Measurements from ENCODE around the gene BACE1-AS.
A peak's percentile ranks its signal among the peaks of the same experiment; 100 is the strongest.
"Not testable (repeated sequence)": the region's sequence is repeated elsewhere in the genome, so short reads cannot be mapped to it uniquely, and the experiment has no call there.

BACE1-AS gene
- total RNA-seq, result 14.3 reads per million, percentile 39 among the genes with 10 or more reads in this experiment

DNA sequence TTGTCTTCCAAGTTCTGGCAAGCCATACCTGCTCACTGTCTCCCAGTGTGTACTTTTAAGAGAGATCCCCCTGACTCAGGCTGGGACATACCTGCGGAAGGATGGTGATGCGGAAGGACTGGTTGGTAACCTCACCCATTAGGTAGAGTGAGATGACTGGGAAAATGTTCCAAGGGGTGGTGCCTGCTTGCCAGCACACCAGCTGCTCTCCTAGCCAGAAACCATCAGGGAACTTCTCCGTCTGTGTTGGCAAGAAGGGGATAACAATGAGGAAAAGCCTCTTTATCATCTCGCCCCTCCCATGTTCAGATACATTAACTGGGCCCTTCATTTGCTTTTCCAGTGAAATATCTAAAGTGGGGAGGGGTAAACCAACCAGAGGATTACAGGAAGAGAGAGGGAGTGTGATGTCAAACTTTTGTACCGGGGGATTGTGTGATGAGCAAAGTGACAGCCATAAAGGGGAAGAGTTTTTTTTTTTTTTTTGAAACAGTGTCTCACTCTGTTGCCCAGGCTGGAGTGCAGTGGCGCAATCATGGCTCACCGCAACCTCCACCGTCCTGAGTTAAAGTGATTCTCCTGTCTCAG is at the start of gene BACE1-AS:
Gene BACE1-AS (plus strand): TSS at position 538 of the 588 bp plus-strand sequence.
- no peak for DNase-seq

DNA sequence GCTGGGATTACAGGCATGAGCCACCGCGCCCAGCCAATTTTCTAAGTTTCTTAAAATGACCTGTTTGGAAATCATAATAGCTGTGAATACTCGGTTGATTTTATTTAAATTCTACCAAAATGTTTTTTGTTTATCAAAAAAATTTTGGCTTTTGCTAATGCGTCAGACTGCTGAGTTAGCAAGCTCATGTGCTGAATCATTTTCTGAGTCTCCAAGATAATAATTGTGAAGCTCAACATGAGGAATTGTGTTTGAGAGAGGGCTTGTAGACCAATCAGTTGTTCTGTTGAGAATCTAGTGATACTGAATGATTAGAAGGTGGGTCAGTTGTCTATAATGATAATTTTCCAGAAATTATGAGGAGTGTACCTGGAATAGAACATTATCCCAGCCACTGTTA is 42.8 kb upstream of the BACE1-AS start:
- no peak for DNase-seq

DNA sequence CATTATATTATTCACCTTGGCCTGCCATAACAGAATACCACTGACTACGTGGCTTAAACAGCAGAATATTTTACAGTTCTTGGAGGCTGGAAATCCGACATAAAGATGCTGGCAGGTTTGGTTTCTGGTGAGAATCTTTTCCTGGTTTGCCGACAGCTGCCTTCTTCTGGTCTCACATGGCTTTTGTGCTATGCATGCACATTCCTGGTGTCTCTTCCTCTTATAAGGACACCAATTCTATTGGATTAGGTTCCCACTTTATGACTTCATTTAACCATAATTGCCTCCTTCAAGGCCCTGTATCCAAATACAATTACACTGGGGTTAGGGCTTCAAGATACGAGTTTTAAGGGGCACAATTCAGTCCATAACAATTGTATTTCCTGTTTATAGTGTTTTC is 41.6 kb upstream of the BACE1-AS start:
- no peak for DNase-seq

DNA sequence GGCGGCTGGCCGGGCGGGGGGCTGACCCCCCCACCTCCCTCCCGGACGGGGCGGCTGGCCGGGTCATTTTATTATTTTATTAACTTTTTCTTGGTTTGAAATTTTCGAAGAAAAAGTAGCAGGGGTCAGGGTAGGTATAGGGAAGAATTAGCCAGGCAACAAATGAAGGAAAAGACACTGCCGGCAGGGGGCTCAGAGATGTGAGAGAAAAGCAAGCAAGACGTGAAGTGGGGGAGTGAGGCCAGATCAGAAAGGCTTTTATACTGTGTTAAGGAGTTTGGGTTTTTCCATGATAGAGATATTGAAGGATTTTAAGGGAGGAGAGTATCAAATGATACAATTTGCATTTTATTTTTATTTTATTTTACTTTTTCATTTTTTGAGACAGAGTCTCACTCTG is 39.6 kb upstream of the BACE1-AS start:
- no peak for DNase-seq

DNA sequence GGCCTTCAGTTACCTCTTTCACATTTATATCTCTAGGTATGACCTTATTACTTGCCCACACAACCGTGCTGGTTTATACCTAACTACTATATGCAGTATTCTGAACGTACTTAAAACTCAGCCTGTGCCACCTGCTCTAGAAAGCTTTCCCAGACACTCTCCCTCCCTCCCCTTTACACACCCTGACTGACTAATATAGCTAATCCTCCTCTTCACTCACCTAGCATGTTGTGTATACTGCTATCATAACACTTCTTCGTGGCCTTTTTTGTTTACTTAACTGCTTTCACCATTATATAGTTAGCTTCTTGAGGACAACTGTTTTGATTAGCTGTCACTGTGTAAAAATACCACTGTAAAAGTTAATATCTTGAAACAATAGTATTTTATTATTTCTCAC is 35.2 kb upstream of the BACE1-AS start:
- no peak for DNase-seq

DNA sequence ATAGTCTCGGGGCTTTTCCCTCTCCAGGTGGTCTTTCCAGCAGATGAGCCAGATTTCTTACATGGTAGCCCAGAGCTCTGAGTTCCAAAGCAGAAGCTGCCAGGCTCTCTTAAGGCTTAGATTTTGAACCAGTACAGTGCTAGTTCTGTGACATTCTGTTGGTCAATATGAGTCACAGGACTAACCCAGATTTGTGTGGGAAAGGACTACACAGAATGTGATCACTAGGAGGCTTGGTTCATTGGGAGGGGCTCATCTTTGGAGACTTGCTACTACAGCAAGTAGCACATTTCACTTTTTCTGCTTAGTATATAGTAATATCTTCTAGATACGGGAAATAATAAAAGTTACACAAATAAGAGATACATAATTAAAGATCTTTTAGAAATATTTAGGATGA is 34.6 kb upstream of the BACE1-AS start:
- no peak for DNase-seq

DNA sequence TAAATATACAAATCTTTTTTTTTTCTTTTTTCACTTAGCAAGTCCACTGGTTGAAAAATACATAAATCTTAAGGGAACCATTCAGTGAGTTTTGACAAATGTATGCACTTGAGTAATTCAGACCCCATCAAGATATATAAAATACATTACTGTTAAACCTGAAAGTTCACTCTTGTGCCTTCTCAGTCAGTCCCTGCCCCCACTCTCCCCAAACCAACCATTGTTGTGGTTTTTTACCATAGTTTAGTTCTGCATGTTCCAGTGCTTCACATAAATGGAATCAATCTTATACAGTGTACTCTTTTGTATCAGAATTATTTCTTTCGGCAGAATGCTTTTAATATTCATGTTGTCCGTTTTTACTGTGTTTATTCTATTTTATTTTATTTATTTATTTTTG is 32.6 kb upstream of the BACE1-AS start:
- DNase-seq, result no peak

DNA sequence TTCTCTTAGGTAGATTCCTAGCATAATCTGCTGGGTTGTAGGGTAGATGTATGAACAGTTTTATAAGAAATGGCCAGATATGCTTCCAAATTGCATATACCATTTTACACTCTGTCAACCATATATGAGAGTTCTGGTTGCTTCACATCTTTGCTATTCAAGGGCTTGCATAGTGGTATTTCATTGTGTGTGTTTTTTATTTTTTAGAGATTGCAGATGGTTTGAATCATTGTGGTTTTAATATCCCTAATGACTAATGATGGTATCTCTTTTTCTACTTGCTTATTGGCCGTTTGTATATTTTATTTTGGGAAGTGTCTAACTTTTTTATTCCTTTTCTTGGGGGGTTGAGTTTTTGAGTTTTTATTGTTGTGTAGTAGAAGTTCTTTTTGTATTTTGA is 31.7 kb upstream of the BACE1-AS start:
- no peak for DNase-seq

DNA sequence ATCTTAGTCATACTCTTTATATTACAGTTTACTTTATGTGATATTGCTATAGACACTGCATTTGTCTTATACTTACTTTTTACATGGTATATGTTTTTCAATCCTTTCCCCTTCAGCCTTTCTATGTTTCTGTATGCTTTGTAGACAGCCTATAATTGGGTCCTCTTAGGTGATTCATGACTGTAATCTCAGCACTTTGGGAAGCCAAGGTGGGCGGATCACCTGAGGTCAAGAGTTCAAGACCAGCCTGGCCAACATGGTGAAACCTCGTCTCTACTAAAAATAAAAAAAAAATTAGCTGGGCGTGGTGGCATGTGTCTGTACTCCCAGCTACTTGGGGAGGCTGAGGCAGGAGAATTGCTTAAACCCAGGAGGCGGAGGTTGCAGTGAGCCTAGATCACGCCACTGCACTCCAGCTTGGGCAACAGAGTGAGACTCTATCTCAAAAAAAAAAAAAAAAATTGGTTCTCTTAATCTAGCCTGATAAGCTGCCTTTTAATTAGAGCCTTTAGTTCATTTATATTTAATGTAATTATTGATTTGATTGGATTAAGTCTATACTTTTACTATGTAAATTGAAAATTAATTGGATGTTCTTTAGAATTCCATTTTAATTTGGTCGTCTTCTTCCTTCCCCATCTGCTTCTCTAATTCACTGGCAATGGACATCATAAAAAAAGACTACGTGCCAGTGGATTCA is 26.4 kb upstream of the BACE1-AS start:
- DNase-seq, result not testable (repeated sequence)

DNA sequence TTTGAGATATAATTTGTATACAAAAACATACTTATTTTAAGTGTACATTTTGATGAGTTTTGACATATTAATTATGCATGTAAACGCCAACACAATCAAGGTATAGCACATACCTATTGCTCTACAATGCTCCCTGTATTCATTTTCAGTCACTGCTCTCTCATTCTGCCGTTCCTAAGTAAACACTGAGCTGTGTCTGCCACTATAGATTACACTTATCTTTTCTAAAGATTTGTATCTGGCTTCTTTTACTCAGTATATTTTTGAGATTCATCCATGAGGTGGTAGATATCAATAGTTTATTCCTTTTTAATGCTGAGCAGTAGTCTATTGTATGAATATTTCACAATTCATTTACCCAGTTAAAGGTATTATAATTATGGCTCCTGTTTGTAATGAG is 25.4 kb upstream of the BACE1-AS start:
- DNase-seq, result no peak

DNA sequence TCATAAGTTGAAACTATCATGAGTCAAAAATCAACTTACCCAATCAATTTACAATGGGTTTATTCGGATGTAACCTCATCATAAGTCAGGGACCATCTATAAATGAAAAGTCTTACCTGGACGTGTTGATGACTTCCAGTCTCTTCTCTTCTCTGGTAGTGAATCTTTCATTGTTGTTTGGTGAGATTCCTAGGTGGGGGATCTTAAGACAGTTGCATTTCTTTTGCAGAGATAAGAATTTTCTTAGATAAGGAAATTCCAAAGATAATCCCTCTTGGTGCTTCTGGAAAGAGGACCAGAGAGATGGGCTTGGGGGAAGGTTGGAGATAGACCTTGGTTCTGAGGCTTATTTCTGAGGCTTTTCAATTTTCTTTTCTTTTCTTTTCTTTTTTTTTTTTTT is 21.3 kb upstream of the BACE1-AS start:
- no peak for DNase-seq

DNA sequence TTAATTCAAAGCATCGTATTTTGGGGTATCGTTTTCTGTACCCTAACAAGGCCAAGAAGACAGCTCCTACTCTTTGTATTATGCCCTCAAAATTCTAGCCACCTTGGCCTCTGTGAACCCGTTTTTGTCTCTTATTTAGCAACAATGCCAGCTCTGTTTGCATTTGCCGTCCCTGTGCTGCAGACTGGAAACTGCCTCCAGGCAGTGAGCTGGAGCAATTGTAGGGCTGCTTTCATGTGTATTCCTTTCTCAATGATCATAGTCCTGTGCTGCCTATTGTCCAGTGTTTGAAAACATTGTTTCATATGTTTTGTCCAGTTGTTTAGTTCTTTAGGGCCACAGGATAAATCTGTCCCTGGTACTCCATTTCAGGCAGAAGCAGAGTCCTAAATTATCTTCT is 19.9 kb upstream of the BACE1-AS start:
- no peak for DNase-seq

DNA sequence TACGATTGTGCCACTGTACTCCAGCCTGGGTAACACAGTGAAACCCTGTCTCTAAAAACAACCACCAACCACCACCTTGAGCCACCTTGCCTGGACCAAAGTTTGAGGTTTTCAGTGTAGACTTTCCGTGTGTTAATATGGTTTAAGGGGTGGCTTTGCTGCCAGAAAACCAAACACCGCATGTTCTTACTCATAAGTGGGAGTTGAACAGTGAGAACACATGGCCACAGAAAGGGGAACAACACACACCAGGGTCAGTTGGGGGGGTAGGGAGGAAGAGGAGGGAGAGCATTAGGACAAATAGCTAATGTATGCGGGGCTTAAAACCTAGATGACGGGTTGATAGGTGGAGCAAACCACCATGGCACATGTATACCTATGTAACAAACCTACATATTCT is 19.0 kb upstream of the BACE1-AS start:
- not testable (repeated sequence) for DNase-seq

DNA sequence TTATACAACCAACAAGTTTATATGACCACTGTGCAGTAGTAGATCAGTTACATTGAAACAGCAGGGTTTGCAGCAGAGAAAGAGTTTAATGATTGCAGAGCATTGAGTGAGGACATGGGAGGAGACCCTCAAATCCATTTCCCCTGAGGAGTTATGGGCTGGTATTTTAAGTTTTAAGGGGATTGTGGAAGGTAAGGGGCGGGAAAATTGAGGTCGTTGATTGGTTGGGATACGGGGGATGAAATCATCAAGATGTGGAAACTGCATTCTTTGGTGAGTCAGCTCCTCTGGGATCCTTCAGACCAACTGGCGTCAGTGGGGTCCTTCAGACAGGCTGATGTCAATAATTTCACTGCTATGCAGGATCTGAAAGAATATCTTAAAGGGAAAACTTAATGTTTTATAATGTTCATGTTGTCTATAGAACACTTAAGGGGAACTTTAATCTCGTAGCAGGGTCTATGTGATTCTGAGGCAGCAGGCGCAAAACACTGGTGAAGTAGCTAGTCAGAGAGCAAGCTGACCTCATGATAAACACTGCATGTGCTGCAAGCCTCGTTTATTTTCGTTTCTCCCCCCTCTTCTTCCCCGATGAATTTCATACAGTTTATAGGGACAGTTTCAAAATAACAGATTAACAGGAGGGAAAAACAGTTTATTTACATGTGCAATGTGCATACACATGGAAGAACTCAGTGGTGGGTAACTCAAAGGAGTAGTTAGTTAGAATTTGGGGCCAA is 17.4 kb upstream of the BACE1-AS start:
- DNase-seq, result no peak

DNA sequence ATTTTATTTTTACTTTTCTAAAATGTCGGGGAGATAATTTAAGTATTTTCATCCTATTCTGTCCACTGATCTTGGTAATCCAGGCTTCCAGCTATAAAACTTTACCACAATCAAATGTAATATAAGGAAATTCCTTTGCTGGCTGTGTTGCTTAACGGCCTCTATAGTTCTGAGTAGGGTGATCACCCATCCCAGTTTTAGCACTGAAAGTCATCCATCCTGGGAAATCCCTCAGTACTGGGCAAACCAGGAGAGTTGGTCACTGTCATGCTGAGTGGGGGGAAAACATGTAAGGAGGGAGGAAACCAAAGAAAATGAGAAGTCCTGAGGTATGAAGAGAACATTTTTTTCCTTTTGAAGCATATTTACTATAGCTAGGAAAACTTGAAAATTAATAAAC is 12.8 kb upstream of the BACE1-AS start:
- no peak for DNase-seq

DNA sequence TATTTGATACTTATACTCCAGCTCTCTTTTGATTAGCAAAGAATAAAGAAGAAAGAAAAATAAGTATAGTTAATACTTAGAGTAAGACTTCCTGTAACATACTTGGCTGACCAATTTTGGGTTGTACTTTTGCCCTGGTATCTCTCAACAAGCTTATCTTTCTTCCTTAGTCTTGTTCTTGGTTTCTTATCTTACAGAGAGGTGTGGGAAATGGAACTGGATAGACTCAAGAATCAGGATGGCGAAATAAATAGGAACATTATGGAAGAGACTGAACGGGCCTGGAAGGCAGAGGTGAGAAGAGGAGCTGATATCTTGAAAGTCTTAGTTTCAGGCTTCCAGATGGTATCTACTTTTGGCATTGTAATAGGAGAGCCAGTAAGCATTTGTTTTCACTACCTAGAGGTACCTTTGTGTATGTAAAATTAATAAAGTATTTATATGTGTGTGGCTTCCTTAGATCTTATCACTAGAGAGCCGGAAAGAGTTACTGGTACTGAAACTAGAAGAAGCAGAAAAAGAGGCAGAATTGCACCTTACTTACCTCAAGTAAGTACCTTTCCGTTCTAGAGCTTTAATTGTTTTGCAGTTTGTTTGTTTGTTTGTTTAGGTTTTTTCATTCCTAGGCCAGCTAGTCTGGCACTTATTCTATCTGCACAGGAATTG is 11.3 kb upstream of the BACE1-AS start:
- DNase-seq, result no peak

DNA sequence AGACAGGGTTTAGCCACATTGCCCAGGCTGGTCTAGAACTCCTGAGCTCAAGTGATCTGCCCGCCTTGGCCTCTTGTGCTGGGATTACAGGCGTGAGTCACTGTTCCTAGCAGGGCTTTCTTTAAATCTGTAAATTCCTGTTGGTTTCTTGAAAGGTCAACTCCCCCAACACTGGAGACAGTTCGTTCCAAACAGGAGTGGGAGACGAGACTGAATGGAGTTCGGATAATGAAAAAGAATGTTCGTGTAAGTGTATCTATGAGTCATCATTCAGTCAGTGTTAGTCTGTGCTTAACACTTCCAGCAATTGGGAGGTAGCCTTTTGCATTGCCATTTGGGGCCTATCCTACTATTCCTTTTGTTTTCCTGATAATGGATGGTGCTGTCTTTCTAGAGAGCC is 10.0 kb upstream of the BACE1-AS start:
- DNase-seq, result no peak

DNA sequence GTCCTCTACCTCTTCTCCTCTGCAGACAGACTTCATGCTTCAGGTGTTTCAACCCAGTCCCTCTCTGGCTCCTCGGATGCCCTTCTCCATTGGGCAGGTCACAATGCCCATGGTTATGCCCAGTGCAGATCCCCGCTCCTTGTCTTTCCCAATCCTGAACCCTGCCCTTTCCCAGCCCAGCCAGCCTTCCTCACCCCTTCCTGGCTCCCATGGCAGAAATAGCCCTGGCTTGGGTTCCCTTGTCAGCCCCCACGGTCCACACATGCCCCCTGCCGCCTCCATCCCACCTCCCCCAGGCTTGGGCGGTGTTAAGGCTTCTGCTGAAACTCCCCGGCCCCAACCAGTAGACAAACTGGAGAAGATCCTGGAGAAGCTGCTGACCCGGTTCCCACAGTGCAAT is 9.3 kb upstream of the BACE1-AS start:
- DNase-seq, result no peak

DNA sequence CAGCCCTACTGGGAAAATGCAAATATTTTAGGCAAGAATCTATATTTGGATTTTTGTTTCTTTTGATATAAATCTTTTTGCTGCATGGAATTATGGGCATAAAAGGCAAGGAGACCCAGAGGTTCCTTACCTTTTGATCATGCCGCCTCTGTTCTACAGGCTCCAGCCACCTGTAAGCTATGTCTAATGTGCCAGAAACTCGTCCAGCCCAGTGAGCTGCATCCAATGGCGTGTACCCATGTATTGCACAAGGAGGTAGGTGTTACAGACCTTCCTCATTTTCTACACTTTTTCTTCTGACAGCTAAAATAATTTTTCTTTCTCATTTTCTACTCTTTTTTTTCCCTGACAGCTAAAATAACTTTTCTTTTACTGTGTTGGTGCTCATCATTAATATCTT is 8.2 kb upstream of the BACE1-AS start:
- DNase-seq, result no peak

DNA sequence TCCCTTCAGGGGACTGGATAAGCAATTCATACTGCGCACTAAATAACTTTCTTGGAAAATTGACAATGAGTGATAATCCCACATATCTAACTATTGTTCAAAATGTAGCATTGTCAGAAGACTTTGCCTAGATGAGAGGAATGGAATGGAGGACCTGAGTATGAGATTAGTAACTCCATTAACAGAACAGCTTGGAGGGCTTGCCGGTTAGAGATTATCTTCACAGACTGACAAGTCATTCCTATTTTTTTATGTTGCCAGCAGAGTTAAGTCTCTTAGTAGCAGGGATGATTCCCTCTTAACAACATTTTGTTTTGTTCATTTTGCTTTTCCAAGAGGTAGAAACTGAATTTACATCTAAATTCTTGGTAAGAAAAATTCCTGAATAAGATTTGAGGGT is 7.1 kb upstream of the BACE1-AS start:
- DNase-seq, result no peak

DNA sequence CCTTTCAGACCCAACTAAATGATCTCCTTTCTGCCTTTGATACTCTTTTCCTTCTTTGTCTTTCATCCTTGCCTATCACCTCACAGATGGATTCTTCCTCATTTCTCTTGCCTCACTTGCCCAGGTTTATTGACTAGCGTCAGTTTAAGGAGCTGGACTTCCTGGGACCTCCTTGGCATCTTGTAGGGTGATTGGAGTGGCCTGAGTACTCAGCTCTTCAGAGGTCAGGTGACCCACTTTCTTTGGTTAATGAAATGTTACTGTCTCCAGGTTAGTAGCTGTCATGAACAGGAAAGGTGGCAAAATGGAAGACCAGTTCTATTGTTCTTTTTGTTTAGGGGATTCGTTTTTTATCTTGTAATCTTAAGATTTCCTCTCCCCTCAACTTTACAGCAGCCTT is 4.6 kb upstream of the BACE1-AS start:
- DNase-seq, result no peak

DNA sequence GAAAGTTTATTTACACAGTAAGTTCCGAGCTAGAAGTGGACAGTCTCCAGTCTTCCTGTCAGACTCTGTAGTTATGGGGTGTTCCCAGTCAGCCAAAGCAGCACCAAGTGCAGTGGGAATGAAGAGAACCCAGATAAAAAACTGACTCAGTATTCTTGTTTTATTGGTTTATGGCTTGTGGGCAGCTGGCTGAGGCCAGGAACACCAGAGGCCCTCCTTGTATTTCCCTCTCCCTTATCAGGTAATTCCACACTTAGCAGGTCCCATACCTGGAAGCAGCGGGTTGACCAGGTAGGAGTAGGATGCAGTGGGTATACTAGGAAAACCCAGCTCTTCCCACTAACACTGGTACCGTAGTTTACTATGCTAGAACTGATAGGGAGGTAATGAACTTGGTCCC is 3.5 kb upstream of the BACE1-AS start:
- DNase-seq, result no peak

DNA sequence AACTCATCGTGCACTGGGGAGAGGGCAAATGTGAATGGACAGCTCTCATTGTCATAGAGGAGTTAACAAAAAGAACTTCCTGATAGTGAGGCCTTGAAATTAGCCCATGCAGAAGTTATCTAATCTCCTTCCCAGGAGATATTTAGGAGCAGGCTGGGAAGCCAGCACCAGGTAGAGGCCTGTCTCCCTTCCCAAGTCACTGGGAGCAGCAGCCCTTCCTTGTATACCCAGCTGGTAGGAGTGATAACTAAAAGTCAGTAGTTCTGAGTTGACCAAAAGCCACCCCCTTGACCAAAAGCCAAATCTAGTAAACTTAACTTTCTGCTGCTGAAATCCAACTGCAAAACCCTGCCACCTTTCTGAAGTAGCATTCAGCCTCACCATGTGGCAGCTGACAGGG is 1.4 kb upstream of the BACE1-AS start:
- no peak for DNase-seq

DNA sequence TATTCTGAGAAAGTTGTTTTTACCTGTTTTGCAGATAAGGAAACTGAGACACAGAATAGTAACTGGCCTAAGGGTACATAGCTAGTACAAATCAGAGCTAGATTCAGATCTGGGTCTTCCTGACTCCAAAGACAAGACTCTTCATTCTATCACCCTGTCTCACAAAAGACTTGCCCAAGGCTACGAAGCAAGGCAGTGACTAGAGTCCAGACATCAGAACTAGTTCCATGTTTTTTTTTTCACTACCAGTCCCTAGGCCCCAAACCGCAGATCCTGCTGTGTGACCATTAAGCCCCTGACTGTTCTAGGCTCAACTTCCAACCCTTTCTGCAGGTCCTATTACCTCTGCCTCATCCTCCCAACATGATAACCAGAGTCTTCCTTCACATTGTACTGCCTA is 1.5 kb downstream of the BACE1-AS start:
- DNase-seq, result no peak
